ENCODE measurements around the gene TAPT1. TPM values are rescaled to one million over a fixed set of nuclear protein-coding genes. Genes with fewer than 3 reads are reported as not detected.
A peak's percentile ranks its signal among the peaks of the same experiment; 100 is the strongest.

Gene TAPT1
- total RNA-seq (2016; rRNA removed; fragmentation: Illumina TruSeq; extraction: Trizol): 16.3 and 24.5 TPM in 2 replicates
- total RNA-seq (2016; cell fraction: cytosol; rRNA removed; fragmentation: Illumina TruSeq; extraction: Trizol; ENCODE audit: low read depth): 3.1 and 5.0 TPM in 2 replicates
- 11.6 and 24.9 TPM in 2 replicates for total RNA-seq (2016; cell fraction: insoluble cytoplasmic fraction; rRNA removed; fragmentation: Illumina TruSeq; extraction: Trizol)
- total RNA-seq (2016; cell fraction: membrane; rRNA removed; fragmentation: Illumina TruSeq; extraction: Trizol): 10.7 and 11.1 TPM in 2 replicates
- total RNA-seq (2016; cell fraction: nucleus; rRNA removed; fragmentation: Illumina TruSeq; extraction: Trizol): 37.3 and 37.6 TPM in 2 replicates
- 23.3 and 25.3 TPM in 2 replicates for polyA plus RNA-seq (2011; rRNA removed)
- 8.3 and 13.6 TPM in 2 replicates for polyA plus RNA-seq (2011; cell fraction: cytosol; rRNA removed)
- polyA plus RNA-seq (2011; cell fraction: nucleus; rRNA removed): 30.6 and 35.1 TPM in 2 replicates
- 19.8 and 24.0 TPM in 2 replicates for polyA plus RNA-seq (2012)
- 2.9 and 3.6 TPM in 2 replicates for polyA plus RNA-seq (2016; cell fraction: cytosol; fragmentation: Illumina TruSeq; extraction: Trizol; ENCODE audit: low read depth)
- polyA plus RNA-seq (2016; cell fraction: insoluble cytoplasmic fraction; fragmentation: Illumina TruSeq; extraction: Trizol; ENCODE audit: low read depth): 10.6 and 12.6 TPM in 2 replicates
- 6.8 and 7.3 TPM in 2 replicates for polyA plus RNA-seq (2016; cell fraction: membrane; fragmentation: Illumina TruSeq; extraction: Trizol; ENCODE audit: low read depth)
- polyA plus RNA-seq (2016; cell fraction: nucleus; fragmentation: Illumina TruSeq; extraction: Trizol; ENCODE audit: insufficient read depth, low read depth): 51.8 and 52.9 TPM in 2 replicates
- 15.2 and 37.2 TPM in 2 replicates for polyA minus RNA-seq (2011; rRNA and poly(A)+ RNA removed; ENCODE audit: low replicate concordance)
- 17.0 and 19.9 TPM in 2 replicates for polyA minus RNA-seq (2011; cell fraction: cytosol; rRNA and poly(A)+ RNA removed)
- polyA minus RNA-seq (2011; cell fraction: nucleus; rRNA and poly(A)+ RNA removed): 102 TPM in 2 replicates
- percentile 89 among the genes with signal in this experiment for Bru-seq, nascent RNA
- BruChase-seq, experiment 1, labeled RNA remaining after a 6-hour chase: percentile 76 among the genes with signal in this experiment
- BruChase-seq, experiment 2, labeled RNA remaining after a 2-hour chase: percentile 76 among the genes with signal in this experiment
- long read RNA-seq, experiment 1, partial matches to known transcripts: 0 of 1 reads
- long read RNA-seq, experiment 1, other reads (novel, unspliced or antisense): 1 of 1 reads
- long read RNA-seq, experiment 2, full-length matches to known transcripts: 3 of 28 reads
- long read RNA-seq, experiment 2, partial matches to known transcripts: 5 of 28 reads
- long read RNA-seq, experiment 2, other reads (novel, unspliced or antisense): 20 of 28 reads

- H3K27me3 ChIP-seq (ENCODE audit: control insufficient read depth in 1 of 2, insufficient read depth in 2 of 2, low read length in 2 of 2): no peaks in the 10 kb centered on the region; a peak in 1 of 5 replicates
- peaks cover 51% of the 10 kb centered on the region for H3K4me1 ChIP-seq (ENCODE audit: insufficient read depth, low read length)
- POLR2A ChIA-PET: interaction anchor here (1.9 to 2.9 kb wide), 3 partner anchors 24 to 32 kb away, joined by 5 to 17 read pairs (median 9); no protein-coding TSS in a partner anchor
- H3K27ac ChIP-seq (ENCODE audit: extremely low read length, insufficient read depth, low read length): peak within 1 kb of the TSS; percentile 90
- H3K9ac ChIP-seq (ENCODE audit: insufficient read depth, low read depth, low read length): peak within 1 kb of the TSS; percentile 90
- H3K9me3 ChIP-seq (ENCODE audit: low read length): no peaks in the 10 kb centered on the region
- FAIRE-seq (no peak), DNase-seq (ENCODE audit: low spot score) (no peak), ATAC-seq (peak; percentile 50)
- in situ Hi-C loops (cut with HindIII; ENCODE audit: extremely low pct_ligation_motif_present, low pct_unique_long_range_greater_than_20kb) (no loop called here), intact Hi-C loops (cut with micrococcal nuclease; ENCODE audit: unreplicated experiment) (loop anchor here (2.0 to 10.0 kb wide), 2 partner anchors 25 to 541 kb away; partner anchors contain the start of gene FAM200B)
- H3K4me3 ChIP-seq (replicated peaks in 1 of 3; ENCODE audit: insufficient read depth in 1 of 3, low read depth in 2 of 3, low read length in 3 of 3): peak within 1 kb of the TSS; percentile 83 to 96 (median 94)
- H3K4me2 ChIP-seq (ENCODE audit: low read depth, low read length): peak within 1 kb of the TSS; percentile 94
- CTCF ChIA-PET (ENCODE audit: low intra/inter-chr PET ratio, low total read pairs): no interaction called here
- H4K20me1 ChIP-seq (ENCODE audit: insufficient read depth, low read length): peaks cover 21% of the 10 kb centered on the region
- H3K36me3 ChIP-seq (replicated peaks in 1 of 2; ENCODE audit: control insufficient read depth in 1 of 2, insufficient read depth in 2 of 2, low read length in 2 of 2): no peaks in the 10 kb centered on the region
- BruUV-seq (replicated peaks): no TSS peak
- H2AFZ ChIP-seq (ENCODE audit: low read length): no peak within 1 kb of the TSS
- H3K79me2 ChIP-seq (ENCODE audit: insufficient read depth, low read length): peaks cover 58% of the 10 kb centered on the region
- 0% methylated on average over 7 of the region's 143 CpGs for WGBS (ENCODE audit: low lambda C conversion rate)
- TF ChIP-seq FOXP1 (IDR thresholded peaks at IDR 0.05): no peak
- TF ChIP-seq FOXP1 (CRISPR knock-in tag; IDR thresholded peaks at IDR 0.05): no peak
- TF ChIP-seq MAZ (IDR thresholded peaks at IDR 0.05; ENCODE audit: borderline replicate concordance, low read depth, low read length): no peak
- TF ChIP-seq MAZ (CRISPR knock-in tag; IDR thresholded peaks at IDR 0.05; ENCODE audit: low read depth): peak; percentile 46; the same call in 1 of the 2 replicates
- no peak for TF ChIP-seq SNAI1 (CRISPR knock-in tag; IDR thresholded peaks at IDR 0.05; ENCODE audit: borderline replicate concordance)
- TF ChIP-seq NR2F2 (IDR thresholded peaks at IDR 0.05; ENCODE audit: borderline replicate concordance, low read depth): no peak
- no peak for TF ChIP-seq CBX5 (CRISPR knock-in tag; IDR thresholded peaks at IDR 0.05; ENCODE audit: borderline replicate concordance)
- TF ChIP-seq BRD4 (CRISPR knock-in tag; IDR thresholded peaks at IDR 0.05): no peak
- no peak for TF ChIP-seq GTF2F1 (IDR thresholded peaks at IDR 0.05; ENCODE audit: low read length)
- TF ChIP-seq KMT2A (CRISPR knock-in tag; IDR thresholded peaks at IDR 0.05): peak; percentile 58; the same call in 1 of the 2 replicates
- TF ChIP-seq CSRNP1 (CRISPR knock-in tag; IDR thresholded peaks at IDR 0.05): no peak
- no peak for TF ChIP-seq ZNF891 (CRISPR knock-in tag; IDR thresholded peaks at IDR 0.05)
Observed at GRCh38 chr4:16225863-16226815, at the start of gene TAPT1. TSS of gene TAPT1 (minus strand) at chr4:16226471. CDS start at chr4:16226457, 14 bp downstream.

Measured in HepG2 (cell line).